ENCODE results near the gene SLIT3.

DNA sequence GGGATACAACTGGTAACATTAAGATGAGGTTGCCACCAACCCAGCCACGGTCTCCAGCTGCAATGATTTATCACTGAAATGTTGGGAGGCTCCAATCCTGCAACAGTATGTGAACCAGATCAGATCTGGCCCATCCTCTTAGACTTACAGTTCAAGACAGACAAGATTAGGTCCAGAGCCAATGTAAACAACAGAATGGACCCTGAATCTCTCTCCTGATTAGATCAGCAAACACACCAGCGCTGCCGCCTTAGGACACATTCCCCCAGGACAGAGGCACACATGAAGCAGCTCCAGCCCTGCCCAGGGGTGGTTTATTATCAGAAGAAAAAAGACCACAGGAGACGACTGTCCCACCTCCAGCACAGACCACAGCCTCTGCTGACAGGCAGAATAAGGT, 82.1 kb downstream of the SLIT3 start:
- TF ChIP-seq, protein P1, sequence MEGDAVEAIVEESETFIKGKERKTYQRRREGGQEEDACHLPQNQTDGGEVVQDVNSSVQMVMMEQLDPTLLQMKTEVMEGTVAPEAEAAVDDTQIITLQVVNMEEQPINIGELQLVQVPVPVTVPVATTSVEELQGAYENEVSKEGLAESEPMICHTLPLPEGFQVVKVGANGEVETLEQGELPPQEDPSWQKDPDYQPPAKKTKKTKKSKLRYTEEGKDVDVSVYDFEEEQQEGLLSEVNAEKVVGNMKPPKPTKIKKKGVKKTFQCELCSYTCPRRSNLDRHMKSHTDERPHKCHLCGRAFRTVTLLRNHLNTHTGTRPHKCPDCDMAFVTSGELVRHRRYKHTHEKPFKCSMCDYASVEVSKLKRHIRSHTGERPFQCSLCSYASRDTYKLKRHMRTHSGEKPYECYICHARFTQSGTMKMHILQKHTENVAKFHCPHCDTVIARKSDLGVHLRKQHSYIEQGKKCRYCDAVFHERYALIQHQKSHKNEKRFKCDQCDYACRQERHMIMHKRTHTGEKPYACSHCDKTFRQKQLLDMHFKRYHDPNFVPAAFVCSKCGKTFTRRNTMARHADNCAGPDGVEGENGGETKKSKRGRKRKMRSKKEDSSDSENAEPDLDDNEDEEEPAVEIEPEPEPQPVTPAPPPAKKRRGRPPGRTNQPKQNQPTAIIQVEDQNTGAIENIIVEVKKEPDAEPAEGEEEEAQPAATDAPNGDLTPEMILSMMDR (IDR thresholded peaks at IDR 0.05; ENCODE audit: low read depth, low read length): no peak
- TF ChIP-seq MAX (IDR thresholded peaks at IDR 0.05; ENCODE audit: low read depth, low read length) (no peak), POLR2A (IDR thresholded peaks at IDR 0.05; ENCODE audit: extremely low read depth, insufficient read length) (no peak)

Data from NB4 (cell line).